HCT116 (cell line): ENCODE measurements around the gene EVI5. TPM values are rescaled to one million over a fixed set of nuclear protein-coding genes. Genes with fewer than 3 reads are reported as not detected.

ENCODE experiments used
- ATAC-seq: fragments of 200-7000 bp; cut with Tn5 transposase; 2 replicates; pipeline ENCODE4 v1.9.1; 2020; ENCODE audit warnings: mild to moderate bottlenecking, moderate library complexity
- BruUV-seq: library from RNA; stranded (reverse); fragments of 400-500 nt; replicated peaks from 2 replicates; lab custom pipeline; 2021; lab: Mats Ljungman, UMichigan
- CTCF ChIA-PET: fragments of 300-600 bp; sonication (Branson Sonifier 250); formaldehyde crosslinking; loops from one replicate; lab custom pipeline; 2021; ENCODE audit warnings: antibody characterized with exemption; lab: Charles Lee
- POLR2A ChIA-PET: fragments of 300-600, 350-600 bp; sonication (Branson Sonifier 250); formaldehyde crosslinking; loops from one replicate; lab custom pipeline; 2021; ENCODE audit warnings: antibody characterized with exemption; lab: Charles Lee
- RAD21 ChIA-PET, 2 experiments: fragments of 300-600 bp; sonication (Branson Sonifier 250); formaldehyde crosslinking; loops; one replicate each; lab custom pipeline; 2023; ENCODE audit warnings: low total read pairs in 2 of 2; ENCODE audit not compliant: uncharacterized antibody in 2 of 2, unreplicated experiment in 2 of 2, low non-redundant PET in 1 of 2; lab: Charles Lee
- DNase-seq: peaks from one replicate; pipeline ENCODE4 v3.0.0-alpha.2; 2010; ENCODE audit warnings: low read depth, low spot score
- H2AFZ ChIP-seq: fragments of 200-600 bp; shearing (Covaris generic), sonication (generic); 2 replicates; pipeline ENCODE4 v1.6.1; 2017; ENCODE audit warnings: low read depth, mixed run types, mixed read lengths, antibody characterized with exemption, low read length; ENCODE audit not compliant: poor library complexity, severe bottlenecking
- H3K27ac ChIP-seq: 2 replicates; pipeline ENCODE4 v1.5.1; 2012; ENCODE audit warnings: low read depth, low read length
- H3K27me3 ChIP-seq: fragments of 200-600 bp; sonication (generic); 2 replicates; pipeline ENCODE4 v1.6.1; 2016; ENCODE audit warnings: mixed run types, low read length, mixed read lengths; ENCODE audit not compliant: insufficient read depth
- H3K36me3 ChIP-seq, 2 experiments: fragments of 200-500 bp in 1 of 2; fragments of 200-600 bp in 1 of 2; sonication (Bioruptor generic) in 1 of 2; sonication (generic) in 1 of 2; 2 replicates each; pipeline versions ENCODE4 v1.5.1 to v1.6.1; 2014 to 2016; ENCODE audit warnings: low read length in 2 of 2, inconsistent platforms in 1 of 2, mixed read lengths in 1 of 2, mixed run types in 1 of 2; ENCODE audit not compliant: insufficient read depth in 2 of 2, control insufficient read depth in 1 of 2
- H3K4me1 ChIP-seq, 2 experiments: fragments of 200-600 bp in 1 of 2; sonication (generic) in 1 of 2; 2 replicates each; pipeline versions ENCODE4 v1.5.1 to v1.6.1; 2012 to 2017; ENCODE audit warnings: low read length in 2 of 2, inconsistent platforms in 1 of 2, mild to moderate bottlenecking in 1 of 2, mixed read lengths in 1 of 2, mixed run types in 1 of 2, moderate library complexity in 1 of 2; ENCODE audit not compliant: insufficient read depth in 2 of 2, control insufficient read depth in 1 of 2
- H3K4me2 ChIP-seq: fragments of 200-600 bp; sonication (generic); 2 replicates; pipeline ENCODE4 v1.6.1; 2017; ENCODE audit warnings: mixed run types, low read length, mixed read lengths
- H3K4me3 ChIP-seq, 2 experiments: fragments of 200-600 bp in 1 of 2; sonication (generic) in 1 of 2; replicated peaks in 1 of 2; 2 replicates each; pipeline ENCODE4 v1.5.1; 2011 to 2016; ENCODE audit warnings: low read length in 2 of 2, control low read depth in 1 of 2, low read depth in 1 of 2, mild to moderate bottlenecking in 1 of 2, mixed read lengths in 1 of 2, mixed run types in 1 of 2
- H3K79me2 ChIP-seq: fragments of 200-600 bp; sonication (generic); 2 replicates; pipeline ENCODE4 v1.6.1; 2017; ENCODE audit warnings: mild to moderate bottlenecking, mixed run types, low read length, moderate library complexity, mixed read lengths; ENCODE audit not compliant: insufficient read depth
- H3K9ac ChIP-seq: fragments of 200-600 bp; sonication (generic); 2 replicates; pipeline ENCODE4 v1.6.1; 2016; ENCODE audit warnings: low read length, mixed read lengths
- H3K9me2 ChIP-seq: fragments of 200-600 bp; sonication (generic), shearing (Covaris generic); 2 replicates; pipeline ENCODE4 v1.6.1; 2017; ENCODE audit warnings: mixed run types, mild to moderate bottlenecking, moderate library complexity; ENCODE audit not compliant: insufficient read depth
- H3K9me3 ChIP-seq, 2 experiments: fragments of 200-500 bp in 1 of 2; fragments of 200-600 bp in 1 of 2; sonication (Bioruptor generic) in 1 of 2; sonication (generic) in 1 of 2; 2 replicates each; pipeline ENCODE4 v1.6.1; 2014 to 2017; ENCODE audit warnings: low read length in 2 of 2, mixed read lengths in 2 of 2, inconsistent platforms in 1 of 2, low read depth in 1 of 2, mild to moderate bottlenecking in 1 of 2, mixed run types in 1 of 2, moderate library complexity in 1 of 2; ENCODE audit not compliant: control insufficient read depth in 1 of 2, insufficient read depth in 1 of 2
- H4K20me1 ChIP-seq: fragments of 200-600 bp; sonication (generic), shearing (Covaris generic); 2 replicates; pipeline ENCODE4 v1.6.1; 2017; ENCODE audit warnings: mixed run types, mild to moderate bottlenecking, moderate library complexity; ENCODE audit not compliant: insufficient read depth
- CBX3 ChIP-seq: IDR thresholded peaks from 2 replicates; pipeline ENCODE4 v1.6.1; 2012; ENCODE audit warnings: low read depth
- CEBPB ChIP-seq: IDR thresholded peaks from 2 replicates; pipeline ENCODE4 v1.6.1; 2012; ENCODE audit warnings: low read depth
- ELF1 ChIP-seq: IDR thresholded peaks from 2 replicates; pipeline ENCODE4 v1.6.1; 2012; ENCODE audit warnings: low read depth, borderline replicate concordance
- EZH2 ChIP-seq: fragments of 200-600 bp; sonication (generic); IDR thresholded peaks from 2 replicates; pipeline ENCODE4 v1.6.1; 2017; ENCODE audit warnings: antibody characterized with exemption, mixed run types
- FOSL1 ChIP-seq: IDR thresholded peaks from 2 replicates; pipeline ENCODE4 v1.6.1; 2012; ENCODE audit warnings: low read depth
- JUND ChIP-seq: IDR thresholded peaks from 2 replicates; pipeline ENCODE4 v1.6.1; 2012
- MAX ChIP-seq: IDR thresholded peaks from 2 replicates; pipeline ENCODE4 v1.6.1; 2012
- POLR2A ChIP-seq: IDR thresholded peaks from 2 replicates; pipeline ENCODE4 v1.7.0; 2011; ENCODE audit warnings: borderline replicate concordance; ENCODE audit not compliant: insufficient read depth, insufficient read length; ENCODE audit errors: extremely low read depth
- RAD21 ChIP-seq: IDR thresholded peaks from 2 replicates; pipeline ENCODE4 v1.6.1; 2012; ENCODE audit warnings: low read depth, mild to moderate bottlenecking
- SP1 ChIP-seq: IDR thresholded peaks from 2 replicates; pipeline ENCODE4 v1.6.1; 2012; ENCODE audit warnings: low read depth
- TCF7L2 ChIP-seq: IDR thresholded peaks from 2 replicates; pipeline ENCODE4 v1.7.0; 2011; ENCODE audit warnings: borderline replicate concordance, inconsistent platforms; ENCODE audit not compliant: insufficient read depth, insufficient read length; ENCODE audit errors: extremely low read depth
- ZFX ChIP-seq: fragments of 450-650 bp; IDR thresholded peaks from 2 replicates; pipeline ENCODE4 v1.6.1; 2017
- ZNF274 ChIP-seq: fragments of 200-500 bp; sonication (Bioruptor generic); IDR thresholded peaks from 2 replicates; pipeline ENCODE4 v1.6.1; 2014; ENCODE audit warnings: mild to moderate bottlenecking, low read depth, low read length, inconsistent platforms
- intact Hi-C: fragments of 100-400 bp; cut with micrococcal nuclease; formaldehyde crosslinking; loops from 2 replicates; pipeline ENCODE4 v1.10.0; 2022
- total RNA-seq: library from RNA; stranded (reverse); gene quantifications from one replicate; pipeline ENCODE4 v1.2.1, GENCODE V29; 2021; ENCODE audit not compliant: unreplicated experiment
- TF ChIP-seq, protein P1 (sequence below): IDR thresholded peaks from 2 replicates; pipeline ENCODE4 v1.6.1; 2011; ENCODE audit warnings: mild to moderate bottlenecking, low read length, moderate library complexity; ENCODE audit not compliant: insufficient replicate concordance; ENCODE audit errors: extremely low read depth

The EVI5 gene
- total RNA-seq, 1 experiment from 2014 or later, result 21.8 TPM

- H3K36me3 ChIP-seq, result no peaks in the 10 kb centered on the region
- no peak overlapping the region for H2AFZ ChIP-seq
- CTCF ChIA-PET, result interaction anchor here (1.0 kb wide), 1 partner anchor 261 kb away, joined by 3 read pairs; no protein-coding TSS in a partner anchor
- H3K9me3 ChIP-seq, result no peaks in the 10 kb centered on the region
- POLR2A ChIA-PET, result no interaction called here
- H3K9ac ChIP-seq, result no peak overlapping the region
- no TSS peak for BruUV-seq
- H4K20me1 ChIP-seq, result no peaks in the 10 kb centered on the region
- no peak for DNase-seq
- no peak for ATAC-seq
- TF ChIP-seq, protein P1, sequence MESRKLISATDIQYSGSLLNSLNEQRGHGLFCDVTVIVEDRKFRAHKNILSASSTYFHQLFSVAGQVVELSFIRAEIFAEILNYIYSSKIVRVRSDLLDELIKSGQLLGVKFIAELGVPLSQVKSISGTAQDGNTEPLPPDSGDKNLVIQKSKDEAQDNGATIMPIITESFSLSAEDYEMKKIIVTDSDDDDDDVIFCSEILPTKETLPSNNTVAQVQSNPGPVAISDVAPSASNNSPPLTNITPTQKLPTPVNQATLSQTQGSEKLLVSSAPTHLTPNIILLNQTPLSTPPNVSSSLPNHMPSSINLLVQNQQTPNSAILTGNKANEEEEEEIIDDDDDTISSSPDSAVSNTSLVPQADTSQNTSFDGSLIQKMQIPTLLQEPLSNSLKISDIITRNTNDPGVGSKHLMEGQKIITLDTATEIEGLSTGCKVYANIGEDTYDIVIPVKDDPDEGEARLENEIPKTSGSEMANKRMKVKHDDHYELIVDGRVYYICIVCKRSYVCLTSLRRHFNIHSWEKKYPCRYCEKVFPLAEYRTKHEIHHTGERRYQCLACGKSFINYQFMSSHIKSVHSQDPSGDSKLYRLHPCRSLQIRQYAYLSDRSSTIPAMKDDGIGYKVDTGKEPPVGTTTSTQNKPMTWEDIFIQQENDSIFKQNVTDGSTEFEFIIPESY, result no peak
- TF ChIP-seq ZNF274 (no peak), POLR2A (no peak)
- H3K27ac ChIP-seq, result no peak overlapping the region
- no peaks in the 10 kb centered on the region for H3K9me2 ChIP-seq
- no peaks in the 10 kb centered on the region for H3K4me1 ChIP-seq
- H3K79me2 ChIP-seq, result no peaks in the 10 kb centered on the region
- no peak overlapping the region for H3K4me3 ChIP-seq
- H3K4me2 ChIP-seq, result no peak overlapping the region
- RAD21 ChIA-PET, result no interaction called here
- no peaks in the 10 kb centered on the region for H3K27me3 ChIP-seq
- intact Hi-C loops, result no loop called here
Observed at GRCh38 chr1:92571578-92571977, 213.3 kb downstream of the EVI5 start.

DNA sequence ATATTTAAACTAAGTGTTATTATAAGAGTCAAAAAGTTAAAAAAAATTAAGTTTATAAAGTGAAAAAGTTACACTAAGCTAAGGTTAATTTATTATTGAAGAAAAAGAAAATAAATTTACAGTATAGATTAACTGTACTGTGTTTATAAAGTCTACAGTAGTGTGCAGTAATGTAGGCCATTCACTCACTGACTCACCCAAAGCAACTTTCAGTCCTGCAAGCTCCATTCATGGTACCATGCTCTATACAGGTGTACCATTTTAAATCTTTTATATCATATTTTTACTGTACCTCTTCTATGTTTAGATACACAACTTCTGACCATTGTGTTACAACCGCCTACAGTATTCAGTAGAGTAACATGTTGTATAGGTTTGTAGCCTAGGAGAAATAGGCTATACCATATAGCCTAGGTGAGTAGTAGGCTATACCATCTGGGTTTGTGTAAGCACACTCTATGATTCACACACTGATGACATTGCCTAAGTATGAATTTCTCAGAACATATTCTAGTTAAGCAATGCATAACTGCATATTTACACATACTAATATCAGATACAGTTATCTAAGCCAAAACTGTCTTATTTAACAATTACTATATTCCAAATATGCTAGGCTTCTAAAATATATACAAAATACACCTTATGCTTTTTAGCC lies 217.6 kb downstream of the EVI5 start:
- Histone ChIP-seq H3K4me2 (no peak overlapping the region), H3K4me3 (no peak overlapping the region), H3K9ac (no peak overlapping the region), H2AFZ (no peak overlapping the region), H3K9me3 (no peaks in the 10 kb centered on the region), H4K20me1 (no peaks in the 10 kb centered on the region), H3K27me3 (no peaks in the 10 kb centered on the region), H3K36me3 (no peaks in the 10 kb centered on the region), H3K27ac (no peak overlapping the region), H3K9me2 (no peaks in the 10 kb centered on the region), H3K79me2 (no peaks in the 10 kb centered on the region), H3K4me1 (no peaks in the 10 kb centered on the region)
- intact Hi-C loops, result no loop called here
- ChIA-PET POLR2A (no interaction called here), RAD21 (no interaction called here), CTCF (no interaction called here)
- ATAC-seq (no peak), DNase-seq (no peak)
- BruUV-seq, result no TSS peak
- TF ChIP-seq TCF7L2 (no peak), CBX3 (no peak), SP1 (no peak), CEBPB (no peak), EZH2 (no peak), FOSL1 (no peak), JUND (no peak), ZFX (no peak), ELF1 (no peak), MAX (no peak), RAD21 (no peak)
